CD4-positive, CD25-positive, alpha-beta regulatory T cell (primary cell): ENCODE measurements around the gene PRKCE. TPM values are rescaled to one million over a fixed set of nuclear protein-coding genes. Genes with fewer than 3 reads are reported as not detected.

Experiments used
- ATAC-seq, 2 donors: fragments of 150-1000 bp; cut with Tn5 transposase; one replicate each; pipeline ENCODE4 v1.10.0; 2021; ENCODE audit warnings: low read depth in 2 of 2, moderate number of reproducible peaks in 2 of 2, moderate library complexity in 1 of 2
- DNase-seq, 3 donors: peaks; one replicate each; pipeline versions ENCODE4 v3.0.0 to v3.0.0-alpha.2; 2012 to 2022; ENCODE audit warnings: mixed read lengths in 1 of 3
- H3K27ac ChIP-seq: one replicate; pipeline ENCODE4 v1.7.0; 2013; ENCODE audit warnings: mild to moderate bottlenecking, low read length; ENCODE audit not compliant: insufficient read depth, poor library complexity, severe bottlenecking
- H3K27me3 ChIP-seq: one replicate; pipeline ENCODE4 v1.7.0; 2013; ENCODE audit warnings: low read length; ENCODE audit not compliant: control insufficient read depth, insufficient read depth
- H3K36me3 ChIP-seq: one replicate; pipeline ENCODE4 v1.7.0; 2013; ENCODE audit warnings: mild to moderate bottlenecking, low read length, moderate library complexity; ENCODE audit not compliant: control insufficient read depth, insufficient read depth
- H3K4me1 ChIP-seq: 2 replicates; pipeline ENCODE4 v1.7.0; 2013; ENCODE audit warnings: mild to moderate bottlenecking, low read length; ENCODE audit not compliant: insufficient read depth, control insufficient read depth, poor library complexity, severe bottlenecking
- H3K4me3 ChIP-seq: one replicate; pipeline ENCODE4 v1.7.0; 2013; ENCODE audit warnings: low read depth, mild to moderate bottlenecking, low read length, moderate library complexity
- H3K9me3 ChIP-seq, 2 experiments: 1 replicate in 1 of 2; 2 replicates in 1 of 2; pipeline ENCODE4 v1.7.0; 2013; ENCODE audit warnings: low read length in 2 of 2, mild to moderate bottlenecking in 1 of 2, moderate library complexity in 1 of 2; ENCODE audit not compliant: control insufficient read depth in 2 of 2
- H3K27ac Mint-ChIP-seq, 3 donors: one replicate each; pipeline ENCODE4 v1.8.0; 2020 to 2022; ENCODE audit warnings: mild to moderate bottlenecking in 3 of 3, mixed read lengths in 3 of 3, moderate library complexity in 2 of 3
- H3K27me3 Mint-ChIP-seq: one replicate; pipeline ENCODE4 v1.8.0; 2022; ENCODE audit warnings: mild to moderate bottlenecking, mixed read lengths
- H3K36me3 Mint-ChIP-seq: one replicate; pipeline ENCODE4 v1.8.0; 2020; ENCODE audit warnings: mixed read lengths
- H3K4me1 Mint-ChIP-seq, 4 donors: one replicate each; pipeline ENCODE4 v1.8.0; 2020 to 2022; ENCODE audit warnings: mixed read lengths in 4 of 4, mild to moderate bottlenecking in 1 of 4
- H3K4me3 Mint-ChIP-seq, 4 donors: one replicate each; pipeline ENCODE4 v1.8.0; 2020 to 2022; ENCODE audit warnings: mild to moderate bottlenecking in 4 of 4, mixed read lengths in 4 of 4, moderate library complexity in 3 of 4
- H3K9me3 Mint-ChIP-seq, 7 donors: one replicate each; pipeline ENCODE4 v1.8.0; 2020 to 2022; ENCODE audit warnings: mixed read lengths in 7 of 7, mild to moderate bottlenecking in 3 of 7, moderate library complexity in 2 of 7
- polyA plus RNA-seq, 4 donors: library from polyadenylated mRNA; unstranded; fragments of 300-500 nt; fragmentation: Illumina TruSeq; gene quantifications; one replicate each; pipeline ENCODE4 v1.2.3, GENCODE V29; 2021
- total RNA-seq: library from RNA; stranded (reverse); gene quantifications from one replicate; pipeline ENCODE4 v1.2.3, GENCODE V29; 2022

The PRKCE gene
- total and polyA plus RNA-seq, 5 donors from 2014 or later: 0.78 to 16.5 (median 1.3) TPM

- Mint-ChIP-seq H3K9me3 (no peaks in the 10 kb centered on the region), H3K27ac (no peak overlapping the region), H3K4me1 (no peaks in the 10 kb centered on the region), H3K36me3 (peaks cover 3% of the 10 kb centered on the region), H3K4me3 (no peak overlapping the region), H3K27me3 (no peaks in the 10 kb centered on the region)
- Histone ChIP-seq H3K4me1 (no peaks in the 10 kb centered on the region), H3K36me3 (no peaks in the 10 kb centered on the region), H3K4me3 (no peak overlapping the region), H3K27me3 (no peaks in the 10 kb centered on the region), H3K27ac (no peak overlapping the region), H3K9me3 (no peaks in the 10 kb centered on the region)
- no peak for DNase-seq
- ATAC-seq: no peak
Measured at GRCh38 chr2:45937990-45938389, 286.5 kb downstream of the PRKCE start.

GRCh38 chr2:45938649-45939511 is 287.4 kb downstream of the PRKCE start:
- Mint-ChIP-seq H3K36me3 (peaks cover 3% of the 10 kb centered on the region), H3K4me3 (no peak overlapping the region), H3K4me1 (no peaks in the 10 kb centered on the region), H3K27me3 (no peaks in the 10 kb centered on the region), H3K27ac (no peak overlapping the region), H3K9me3 (no peaks in the 10 kb centered on the region)
- ATAC-seq (no peak), DNase-seq (no peak)
- H3K4me3 ChIP-seq: no peak overlapping the region
- no peaks in the 10 kb centered on the region for H3K27me3 ChIP-seq
- no peaks in the 10 kb centered on the region for H3K4me1 ChIP-seq
- no peaks in the 10 kb centered on the region for H3K36me3 ChIP-seq
- H3K9me3 ChIP-seq: no peaks in the 10 kb centered on the region
- H3K27ac ChIP-seq: no peak overlapping the region

DNA sequence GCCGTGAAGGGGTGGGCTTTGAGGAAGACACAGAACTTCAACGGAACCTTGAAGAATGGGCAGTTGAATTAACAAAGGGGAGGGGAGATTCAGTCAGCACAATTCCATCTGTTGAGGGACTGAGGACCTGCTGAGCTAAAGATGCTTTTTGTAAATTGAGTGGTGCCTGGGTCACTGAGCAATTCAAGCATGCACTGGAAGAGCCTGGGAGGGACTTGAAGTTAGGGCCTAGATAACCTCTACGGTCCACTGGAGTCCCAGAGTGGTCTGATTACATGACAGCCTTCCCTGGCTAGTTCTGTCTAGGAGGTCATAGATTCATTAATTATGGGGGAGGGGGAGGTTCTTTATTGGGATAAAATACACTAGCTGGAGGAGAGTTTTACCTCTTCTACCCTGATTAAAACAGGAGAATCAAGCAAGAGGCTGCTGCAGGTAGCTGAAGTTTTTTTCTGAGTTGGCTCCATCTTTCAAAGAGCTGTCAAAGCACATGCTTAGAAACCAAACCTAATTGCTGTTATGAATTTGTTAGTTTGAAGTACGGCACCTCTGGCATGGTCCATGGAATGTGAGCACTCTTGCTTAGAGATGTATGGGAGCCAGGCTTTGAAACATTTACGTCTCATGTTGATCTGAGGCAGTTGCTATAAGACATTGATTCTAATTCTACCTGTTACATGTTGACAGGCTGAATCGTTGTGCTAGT is 290.2 kb downstream of the PRKCE start:
- no peak overlapping the region for H3K27ac ChIP-seq
- no peak overlapping the region for H3K27ac Mint-ChIP-seq
- H3K27me3 ChIP-seq: no peaks in the 10 kb centered on the region
- H3K4me1 Mint-ChIP-seq: no peaks in the 10 kb centered on the region
- no peaks in the 10 kb centered on the region for H3K27me3 Mint-ChIP-seq
- H3K9me3 ChIP-seq: no peaks in the 10 kb centered on the region
- DNase-seq: no peak
- no peak overlapping the region for H3K4me3 Mint-ChIP-seq
- peaks cover 8% of the 10 kb centered on the region for H3K36me3 Mint-ChIP-seq
- H3K4me1 ChIP-seq: no peaks in the 10 kb centered on the region
- no peak overlapping the region for H3K4me3 ChIP-seq
- H3K9me3 Mint-ChIP-seq: peaks cover 0 to 1% (median 0%) of the 10 kb centered on the region in 7 donors
- ATAC-seq: no peak
- no peaks in the 10 kb centered on the region for H3K36me3 ChIP-seq

DNA sequence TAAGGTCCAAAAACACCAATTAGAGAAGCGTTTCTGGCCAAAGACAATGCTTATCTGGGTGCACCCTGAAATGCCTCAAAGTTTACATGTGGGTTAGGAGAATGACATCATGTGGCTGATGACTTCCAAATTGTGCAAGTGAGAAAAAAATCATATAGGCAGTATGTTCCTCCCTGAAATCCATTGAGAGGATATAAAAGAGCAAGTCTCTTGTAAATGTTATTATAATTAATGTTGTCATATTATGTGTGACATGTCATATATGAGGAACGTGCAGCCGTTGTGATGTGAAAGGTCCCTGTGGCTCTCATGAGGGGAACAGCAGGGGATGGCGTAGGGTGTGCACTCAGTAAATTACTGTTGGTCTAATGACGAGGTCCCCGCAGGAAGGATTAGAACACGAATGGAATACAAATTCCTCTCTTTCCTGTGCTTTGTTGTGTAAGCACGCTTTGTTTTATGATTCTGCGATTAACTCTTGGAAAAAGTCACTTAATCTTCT is 290.8 kb downstream of the PRKCE start:
- H3K36me3 Mint-ChIP-seq: peaks cover 8% of the 10 kb centered on the region
- H3K4me3 Mint-ChIP-seq: no peak overlapping the region
- no peaks in the 10 kb centered on the region for H3K27me3 Mint-ChIP-seq

GRCh38 chr2:45943219-45944044 is 292.0 kb downstream of the PRKCE start:
- ATAC-seq: no peak
- no peaks in the 10 kb centered on the region for H3K36me3 ChIP-seq
- peaks cover 8% of the 10 kb centered on the region for H3K36me3 Mint-ChIP-seq
- no peak overlapping the region for H3K4me3 Mint-ChIP-seq
- no peak overlapping the region for H3K27ac ChIP-seq
- H3K27me3 ChIP-seq: no peaks in the 10 kb centered on the region
- no peak overlapping the region for H3K4me3 ChIP-seq
- H3K9me3 ChIP-seq: no peaks in the 10 kb centered on the region
- no peak overlapping the region for H3K27ac Mint-ChIP-seq
- H3K4me1 ChIP-seq: no peaks in the 10 kb centered on the region
- no peaks in the 10 kb centered on the region for H3K4me1 Mint-ChIP-seq
- H3K9me3 Mint-ChIP-seq: peaks cover 0 to 1% (median 0%) of the 10 kb centered on the region in 7 donors
- H3K27me3 Mint-ChIP-seq: no peaks in the 10 kb centered on the region
- DNase-seq: no peak

More for the DNA sequence above, 290.8 kb downstream of the PRKCE start:
- Mint-ChIP-seq H3K4me1 (no peaks in the 10 kb centered on the region), H3K27ac (no peak overlapping the region), H3K9me3 (peaks cover 0 to 1% (median 0%) of the 10 kb centered on the region in 7 donors)
- Histone ChIP-seq H3K9me3 (no peaks in the 10 kb centered on the region), H3K27me3 (no peaks in the 10 kb centered on the region), H3K36me3 (no peaks in the 10 kb centered on the region), H3K4me1 (no peaks in the 10 kb centered on the region), H3K4me3 (no peak overlapping the region), H3K27ac (no peak overlapping the region)
- ATAC-seq (no peak), DNase-seq (no peak)

DNA sequence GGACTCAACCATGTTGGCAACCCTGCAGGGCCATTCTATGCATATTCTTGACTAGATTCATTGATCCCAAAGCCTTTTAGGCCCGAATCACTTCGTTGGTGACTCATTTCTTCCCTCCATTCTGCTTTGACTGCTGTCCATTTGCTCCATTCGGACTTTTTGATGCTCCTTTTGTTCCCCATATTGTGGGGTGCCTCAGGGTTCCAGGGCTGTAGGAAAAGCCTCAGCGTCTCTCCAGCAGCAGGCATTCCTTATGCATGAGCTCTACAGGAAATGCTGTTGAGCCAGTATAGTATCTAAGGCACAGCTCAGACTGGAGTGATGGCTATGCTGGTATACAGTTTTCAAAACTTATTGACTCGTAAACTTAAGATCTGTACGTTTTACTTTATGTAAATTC is 292.6 kb downstream of the PRKCE start:
- H3K36me3 ChIP-seq: no peaks in the 10 kb centered on the region
- H3K27me3 Mint-ChIP-seq: no peaks in the 10 kb centered on the region
- peaks cover 8% of the 10 kb centered on the region for H3K36me3 Mint-ChIP-seq
- peaks cover 0 to 1% (median 0%) of the 10 kb centered on the region in 7 donors for H3K9me3 Mint-ChIP-seq
- no peak for ATAC-seq
- H3K27ac ChIP-seq: no peak overlapping the region
- H3K9me3 ChIP-seq: no peaks in the 10 kb centered on the region
- no peaks in the 10 kb centered on the region for H3K27me3 ChIP-seq
- no peak overlapping the region for H3K4me3 ChIP-seq
- H3K4me3 Mint-ChIP-seq: no peak overlapping the region
- no peak overlapping the region for H3K27ac Mint-ChIP-seq
- H3K4me1 Mint-ChIP-seq: no peaks in the 10 kb centered on the region
- DNase-seq: no peak
- no peaks in the 10 kb centered on the region for H3K4me1 ChIP-seq

GRCh38 chr2:45945302-45945717 is 293.8 kb downstream of the PRKCE start:
- peaks cover 5% of the 10 kb centered on the region for H3K36me3 Mint-ChIP-seq
- H3K27ac ChIP-seq: no peak overlapping the region
- H3K9me3 Mint-ChIP-seq: peaks cover 0 to 1% (median 0%) of the 10 kb centered on the region in 7 donors
- no peaks in the 10 kb centered on the region for H3K4me1 Mint-ChIP-seq
- H3K27ac Mint-ChIP-seq: no peak overlapping the region
- no peaks in the 10 kb centered on the region for H3K27me3 Mint-ChIP-seq
- no peaks in the 10 kb centered on the region for H3K4me1 ChIP-seq
- H3K36me3 ChIP-seq: no peaks in the 10 kb centered on the region
- ATAC-seq (no peak), DNase-seq (no peak)
- H3K27me3 ChIP-seq: no peaks in the 10 kb centered on the region
- no peak overlapping the region for H3K4me3 Mint-ChIP-seq
- H3K4me3 ChIP-seq: no peak overlapping the region
- H3K9me3 ChIP-seq: no peaks in the 10 kb centered on the region
